ENCODE results near the gene DNAJC15. TPM values are rescaled to one million over a fixed set of nuclear protein-coding genes. Genes with fewer than 3 reads are reported as not detected.

DNAJC15 gene
- total and polyA plus RNA-seq, 5 donors from 2014 or later: 12.6 to 36.5 (median 22.5) TPM

GRCh38 chr13:43136920-43137575, 113.7 kb downstream of the DNAJC15 start:
- DNase-seq (no peak), ATAC-seq (ENCODE audit: low read depth in 2 of 2) (no peak)
- Histone ChIP-seq H3K9me3 (ENCODE audit: control insufficient read depth in 2 of 2, low read length in 2 of 2) (no peaks in the 10 kb centered on the region), H3K27me3 (ENCODE audit: control insufficient read depth, insufficient read depth, low read length) (no peaks in the 10 kb centered on the region), H3K36me3 (ENCODE audit: control insufficient read depth, insufficient read depth, low read length) (no peaks in the 10 kb centered on the region), H3K27ac (ENCODE audit: insufficient read depth, low read length, poor library complexity, severe bottlenecking) (no peak overlapping the region), H3K4me3 (ENCODE audit: low read depth, low read length) (no peak overlapping the region), H3K4me1 (ENCODE audit: control insufficient read depth, insufficient read depth, low read length, poor library complexity, severe bottlenecking) (no peaks in the 10 kb centered on the region)
- Mint-ChIP-seq H3K27me3 (peaks cover 19% of the 10 kb centered on the region), H3K36me3 (no peaks in the 10 kb centered on the region), H3K4me3 (no peak overlapping the region), H3K4me1 (peaks cover 0 to 4% (median 2%) of the 10 kb centered on the region in 4 donors), H3K27ac (no peak overlapping the region), H3K9me3 (peaks cover 0 to 2% (median 0%) of the 10 kb centered on the region in 7 donors)

- Mint-ChIP-seq H3K27me3 (peaks cover 18% of the 10 kb centered on the region), H3K27ac (no peak overlapping the region)
- ATAC-seq (ENCODE audit: low read depth in 2 of 2): no peak
Observed at GRCh38 chr13:43139211-43139610, 115.8 kb downstream of the DNAJC15 start.

GRCh38 chr13:43139921-43140320, 116.5 kb downstream of the DNAJC15 start:
- Histone ChIP-seq H3K4me1 (ENCODE audit: control insufficient read depth, insufficient read depth, low read length, poor library complexity, severe bottlenecking) (no peaks in the 10 kb centered on the region), H3K27me3 (ENCODE audit: control insufficient read depth, insufficient read depth, low read length) (no peaks in the 10 kb centered on the region), H3K9me3 (ENCODE audit: control insufficient read depth in 2 of 2, low read length in 2 of 2) (no peaks in the 10 kb centered on the region), H3K4me3 (ENCODE audit: low read depth, low read length) (no peak overlapping the region), H3K36me3 (ENCODE audit: control insufficient read depth, insufficient read depth, low read length) (no peaks in the 10 kb centered on the region), H3K27ac (ENCODE audit: insufficient read depth, low read length, poor library complexity, severe bottlenecking) (no peak overlapping the region)
- peaks cover 18% of the 10 kb centered on the region for H3K27me3 Mint-ChIP-seq
- H3K4me3 Mint-ChIP-seq: no peak overlapping the region
- peaks cover 0 to 4% (median 2%) of the 10 kb centered on the region in 4 donors for H3K4me1 Mint-ChIP-seq
- H3K36me3 Mint-ChIP-seq: no peaks in the 10 kb centered on the region
- H3K9me3 Mint-ChIP-seq: peaks cover 0 to 2% (median 0%) of the 10 kb centered on the region in 7 donors
- no peak for ATAC-seq (ENCODE audit: low read depth in 2 of 2)
- no peak overlapping the region for H3K27ac Mint-ChIP-seq
- no peak for DNase-seq

More at GRCh38 chr13:43139211-43139610, 115.8 kb downstream of the DNAJC15 start:
- H3K4me1 ChIP-seq (ENCODE audit: control insufficient read depth, insufficient read depth, low read length, poor library complexity, severe bottlenecking): no peaks in the 10 kb centered on the region
- DNase-seq: no peak
- Mint-ChIP-seq H3K9me3 (peaks cover 0 to 2% (median 0%) of the 10 kb centered on the region in 7 donors), H3K4me3 (no peak overlapping the region), H3K36me3 (no peaks in the 10 kb centered on the region), H3K4me1 (peaks cover 0 to 4% (median 2%) of the 10 kb centered on the region in 4 donors)
- H3K9me3 ChIP-seq (ENCODE audit: control insufficient read depth in 2 of 2, low read length in 2 of 2): no peaks in the 10 kb centered on the region
- H3K36me3 ChIP-seq (ENCODE audit: control insufficient read depth, insufficient read depth, low read length): no peaks in the 10 kb centered on the region
- H3K4me3 ChIP-seq (ENCODE audit: low read depth, low read length): no peak overlapping the region
- no peaks in the 10 kb centered on the region for H3K27me3 ChIP-seq (ENCODE audit: control insufficient read depth, insufficient read depth, low read length)
- H3K27ac ChIP-seq (ENCODE audit: insufficient read depth, low read length, poor library complexity, severe bottlenecking): no peak overlapping the region

- ATAC-seq (ENCODE audit: low read depth in 2 of 2): no peak
- no peaks in the 10 kb centered on the region for H3K4me1 ChIP-seq (ENCODE audit: control insufficient read depth, insufficient read depth, low read length, poor library complexity, severe bottlenecking)
- no peaks in the 10 kb centered on the region for H3K36me3 ChIP-seq (ENCODE audit: control insufficient read depth, insufficient read depth, low read length)
- Mint-ChIP-seq H3K4me3 (no peak overlapping the region), H3K27ac (no peak overlapping the region), H3K27me3 (peaks cover 23% of the 10 kb centered on the region), H3K36me3 (no peaks in the 10 kb centered on the region), H3K4me1 (peaks cover 0 to 4% (median 2%) of the 10 kb centered on the region in 4 donors), H3K9me3 (no peaks in the 10 kb centered on the region)
- H3K27ac ChIP-seq (ENCODE audit: insufficient read depth, low read length, poor library complexity, severe bottlenecking): no peak overlapping the region
- H3K9me3 ChIP-seq (ENCODE audit: control insufficient read depth in 2 of 2, low read length in 2 of 2): no peaks in the 10 kb centered on the region
- no peaks in the 10 kb centered on the region for H3K27me3 ChIP-seq (ENCODE audit: control insufficient read depth, insufficient read depth, low read length)
- DNase-seq: no peak
- H3K4me3 ChIP-seq (ENCODE audit: low read depth, low read length): no peak overlapping the region
Observed at GRCh38 chr13:43140985-43141384, 117.6 kb downstream of the DNAJC15 start.

GRCh38 chr13:43141685-43142084, 118.3 kb downstream of the DNAJC15 start:
- Mint-ChIP-seq H3K9me3 (no peaks in the 10 kb centered on the region), H3K4me3 (no peak overlapping the region), H3K27me3 (peaks cover 29% of the 10 kb centered on the region), H3K36me3 (no peaks in the 10 kb centered on the region), H3K4me1 (peaks cover 0 to 4% (median 2%) of the 10 kb centered on the region in 4 donors), H3K27ac (no peak overlapping the region)
- no peak for ATAC-seq (ENCODE audit: low read depth in 2 of 2)
- Histone ChIP-seq H3K27me3 (ENCODE audit: control insufficient read depth, insufficient read depth, low read length) (no peaks in the 10 kb centered on the region), H3K4me3 (ENCODE audit: low read depth, low read length) (no peak overlapping the region), H3K4me1 (ENCODE audit: control insufficient read depth, insufficient read depth, low read length, poor library complexity, severe bottlenecking) (no peaks in the 10 kb centered on the region), H3K9me3 (ENCODE audit: control insufficient read depth in 2 of 2, low read length in 2 of 2) (no peaks in the 10 kb centered on the region), H3K36me3 (ENCODE audit: control insufficient read depth, insufficient read depth, low read length) (no peaks in the 10 kb centered on the region), H3K27ac (ENCODE audit: insufficient read depth, low read length, poor library complexity, severe bottlenecking) (no peak overlapping the region)
- no peak for DNase-seq

GRCh38 chr13:43143591-43143990, 120.2 kb downstream of the DNAJC15 start:
- peaks cover 23% of the 10 kb centered on the region for H3K27me3 Mint-ChIP-seq

GRCh38 chr13:43145534-43146196, 122.3 kb downstream of the DNAJC15 start:
- Mint-ChIP-seq H3K4me3 (no peak overlapping the region), H3K4me1 (no peaks in the 10 kb centered on the region), H3K27me3 (peaks cover 17% of the 10 kb centered on the region), H3K9me3 (no peaks in the 10 kb centered on the region), H3K36me3 (no peaks in the 10 kb centered on the region), H3K27ac (peak overlapping the region in 2 of 3 donors; percentile 10 to 39)
- ATAC-seq (ENCODE audit: low read depth in 2 of 2) (no peak), DNase-seq (no peak)
- H3K36me3 ChIP-seq (ENCODE audit: control insufficient read depth, insufficient read depth, low read length): no peaks in the 10 kb centered on the region
- peaks cover 8% of the 10 kb centered on the region for H3K27me3 ChIP-seq (ENCODE audit: control insufficient read depth, insufficient read depth, low read length)
- H3K27ac ChIP-seq (ENCODE audit: insufficient read depth, low read length, poor library complexity, severe bottlenecking): no peak overlapping the region
- H3K4me3 ChIP-seq (ENCODE audit: low read depth, low read length): no peak overlapping the region
- H3K9me3 ChIP-seq (ENCODE audit: control insufficient read depth in 2 of 2, low read length in 2 of 2): no peaks in the 10 kb centered on the region
- no peaks in the 10 kb centered on the region for H3K4me1 ChIP-seq (ENCODE audit: control insufficient read depth, insufficient read depth, low read length, poor library complexity, severe bottlenecking)

More at GRCh38 chr13:43143591-43143990, 120.2 kb downstream of the DNAJC15 start:
- H3K4me3 ChIP-seq (ENCODE audit: low read depth, low read length): no peak overlapping the region
- peaks cover 0 to 2% (median under 1%) of the 10 kb centered on the region in 4 donors for H3K4me1 Mint-ChIP-seq
- DNase-seq (no peak), ATAC-seq (ENCODE audit: low read depth in 2 of 2) (no peak)
- H3K27ac Mint-ChIP-seq: no peak overlapping the region
- peaks cover 8% of the 10 kb centered on the region for H3K27me3 ChIP-seq (ENCODE audit: control insufficient read depth, insufficient read depth, low read length)
- H3K4me1 ChIP-seq (ENCODE audit: control insufficient read depth, insufficient read depth, low read length, poor library complexity, severe bottlenecking): no peaks in the 10 kb centered on the region
- H3K9me3 ChIP-seq (ENCODE audit: control insufficient read depth in 2 of 2, low read length in 2 of 2): no peaks in the 10 kb centered on the region
- no peaks in the 10 kb centered on the region for H3K9me3 Mint-ChIP-seq
- H3K4me3 Mint-ChIP-seq: no peak overlapping the region
- H3K27ac ChIP-seq (ENCODE audit: insufficient read depth, low read length, poor library complexity, severe bottlenecking): no peak overlapping the region
- no peaks in the 10 kb centered on the region for H3K36me3 Mint-ChIP-seq
- H3K36me3 ChIP-seq (ENCODE audit: control insufficient read depth, insufficient read depth, low read length): no peaks in the 10 kb centered on the region
